NCI-H1105 treated with DMSO at 0.1 percent for 48 hours (cell line): ENCODE measurements around the gene FBXL19.
A peak's percentile ranks its signal among the peaks of the same experiment; 100 is the strongest.

Experiments
- DNase-seq: peaks from one replicate; lab custom pipeline; 2025; lab: John Stamatoyannopoulos, UW

FBXL19 gene

GRCh38 chr16:30895627-30896260 is 27.6 kb upstream of the FBXL19 start:
- DNase-seq = no peak

- peak; percentile 17 for DNase-seq
Observed at GRCh38 chr16:30896261-30896888, 27.0 kb upstream of the FBXL19 start, which contains the start of gene CTF1. Gene CTF1 (plus strand): TSS chr16:30896614. CDS start chr16:30896644, 30 bp downstream.

GRCh38 chr16:30896889-30897733 is 26.3 kb upstream of the FBXL19 start:
- peak; percentile 72 for DNase-seq

- no peak for DNase-seq
Observed at GRCh38 chr16:30899794-30900193, 23.6 kb upstream of the FBXL19 start.

- no peak for DNase-seq
Observed at GRCh38 chr16:30900588-30900987, 22.8 kb upstream of the FBXL19 start.

- DNase-seq = no peak
Observed at GRCh38 chr16:30901201-30902028, 22.0 kb upstream of the FBXL19 start.

GRCh38 chr16:30902029-30902972 is 21.1 kb upstream of the FBXL19 start:
- DNase-seq = peak; percentile 14

- no peak for DNase-seq
Observed at GRCh38 chr16:30903002-30903401, 20.4 kb upstream of the FBXL19 start.

GRCh38 chr16:30903596-30903995 is 19.8 kb upstream of the FBXL19 start:
- DNase-seq = no peak

GRCh38 chr16:30904114-30904780 is 19.1 kb upstream of the FBXL19 start:
- no peak for DNase-seq

GRCh38 chr16:30907064-30907463 is 16.3 kb upstream of the FBXL19 start:
- DNase-seq = no peak

GRCh38 chr16:30910427-30911029 is 12.8 kb upstream of the FBXL19 start:
- no peak for DNase-seq

- DNase-seq = no peak
Observed at GRCh38 chr16:30912794-30913412, 10.5 kb upstream of the FBXL19 start.

GRCh38 chr16:30914830-30915229 is 8.5 kb upstream of the FBXL19 start:
- no peak for DNase-seq

GRCh38 chr16:30918614-30919013 is 4.8 kb upstream of the FBXL19 start:
- no peak for DNase-seq

- DNase-seq = no peak
Observed at GRCh38 chr16:30920891-30921290, 2.5 kb upstream of the FBXL19 start.

- DNase-seq = no peak
Observed at GRCh38 chr16:30921459-30921747, 2.0 kb upstream of the FBXL19 start.

- peak; percentile 85 for DNase-seq
Observed at GRCh38 chr16:30921748-30922419, 1.5 kb upstream of the FBXL19 start.

GRCh38 chr16:30922420-30922959 is 882 bp upstream of the FBXL19 start:
- peak; percentile 99 for DNase-seq
